Right lobe of liver (tissue), 6 donors: ENCODE measurements around the gene FTO. TPM values are rescaled to one million over a fixed set of nuclear protein-coding genes. Genes with fewer than 3 reads are reported as not detected.

ENCODE experiments used
- ATAC-seq, 4 donors: fragments of 200-7000 bp; cut with Tn5 transposase; one replicate each; pipeline ENCODE4 v1.9.1; 2020; ENCODE audit warnings: mild to moderate bottlenecking in 4 of 4, moderate library complexity in 4 of 4
- DNase-seq, 3 donors: peaks; one replicate each; pipeline ENCODE4 v3.0.0-alpha.2; 2020
- H3K27ac ChIP-seq, 3 donors: fragments of 200-600 bp; one replicate each; pipeline ENCODE4 v1.8.0; 2022
- H3K27me3 ChIP-seq, 2 donors: fragments of 200-600 bp; one replicate each; pipeline ENCODE4 v1.8.0; 2022
- H3K36me3 ChIP-seq, 4 donors: fragments of 200-600 bp; sonication (generic) in 1 of 4; one replicate each; pipeline versions ENCODE4 v1.5.1 to v1.8.0; 2017 to 2022; ENCODE audit warnings: control low read depth in 1 of 4
- H3K4me1 ChIP-seq, 4 donors: fragments of 200-600 bp; sonication (generic) in 1 of 4; one replicate each; pipeline versions ENCODE4 v1.5.1 to v1.8.0; 2017 to 2022; ENCODE audit warnings: control low read depth in 1 of 4
- H3K4me3 ChIP-seq, 3 donors: fragments of 200-600 bp; one replicate each; pipeline ENCODE4 v1.8.0; 2022
- H3K9me3 ChIP-seq, 4 donors: fragments of 200-600 bp; sonication (generic) in 1 of 4; one replicate each; pipeline versions ENCODE4 v1.5.1 to v1.8.0; 2017 to 2022; ENCODE audit warnings: control low read depth in 1 of 4
- POLR2A ChIP-seq: fragments of 450-650 bp; IDR thresholded peaks from one replicate; pipeline ENCODE4 v1.6.1; 2017; ENCODE audit warnings: antibody characterized with exemption, mild to moderate bottlenecking
- WGBS: methylation state at CpG from one replicate; pipeline ENCODE4 v1.1.6; 2018; ENCODE audit warnings: low coverage, low lambda C conversion rate; ENCODE audit not compliant: insufficient coverage; ENCODE audit errors: missing lambda C conversion rate; 5-methylcytosine and 5-hydroxymethylcytosine counted together
- intact Hi-C, 2 donors: fragments of 100-400 bp; cut with DNase I; formaldehyde crosslinking; loops; one replicate each; pipeline versions ENCODE4 v1.11.2 to v1.14.1; 2022
- total RNA-seq, 6 experiments: library from RNA; depleted of rRNA in 2 of 6; stranded (reverse); fragments of >200 nt in 2 of 6; fragmentation: NEBNext Ultra II Directional in 3 of 6; extraction: Animal tissue kit (Norgen Biotek cat#: 25700) in 3 of 6; gene quantifications; one replicate each; pipeline versions ENCODE4 v1.1.0 to v1.2.4, GENCODE V29; 2016 to 2023
- TF ChIP-seq, protein P1 (sequence below), 4 donors: fragments of 200-600 bp in 3 of 4; fragments of 450-650 bp in 1 of 4; IDR thresholded peaks; one replicate each; pipeline versions ENCODE4 v1.5.1 to v1.8.0; 2016 to 2022; ENCODE audit warnings: antibody characterized with exemption in 4 of 4, mild to moderate bottlenecking in 2 of 4
- donor health status: DM: no; HTN: yes; CAD: no.
- donor health status: DM: no; HTN: no; CAD: no.
- donor health status: DM: no; HTN: no; CAD: no.
- donor health status: DM: no; HTN: yes; CAD: no.
- donor health status: DM: no; HTN: yes; CAD: no.

The FTO gene
- total RNA-seq, 6 experiments from 2014 or later, result 28.9 to 51.6 (median 33.6) TPM

DNA sequence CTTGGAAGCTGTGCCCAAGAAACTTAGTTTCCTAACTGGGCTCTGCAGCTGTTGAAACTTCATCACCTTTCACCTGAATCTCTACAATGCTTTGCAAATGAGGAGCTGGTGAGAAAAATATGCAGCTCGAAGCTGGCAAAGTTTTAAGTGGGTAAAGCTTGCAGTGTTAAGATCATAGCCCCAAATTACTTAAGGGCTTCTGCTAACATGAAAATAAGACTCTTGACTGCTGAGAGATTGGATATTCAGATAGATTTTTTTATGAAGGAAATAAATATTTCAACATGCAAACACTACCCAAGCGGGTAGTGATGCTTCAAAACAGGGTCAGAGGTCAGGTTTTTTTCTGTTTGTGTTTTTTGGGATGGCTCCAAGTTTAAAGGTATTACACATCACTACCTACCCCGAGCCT is 278.7 kb downstream of the FTO start:
- H3K9me3 ChIP-seq, result no peaks in the 10 kb centered on the region
- H3K36me3 ChIP-seq, result no peaks in the 10 kb centered on the region
- 30% methylated on average over 3 of the region's 3 CpGs for WGBS
- ATAC-seq (peak; percentile 88 to 97 (median 95)), DNase-seq (no peak)
- peaks cover 0 to 10% (median 0%) of the 10 kb centered on the region in 4 donors for H3K4me1 ChIP-seq
- intact Hi-C loops, result no loop called here
- no peaks in the 10 kb centered on the region for H3K27me3 ChIP-seq
- no peak for TF ChIP-seq POLR2A
- TF ChIP-seq, protein P1, sequence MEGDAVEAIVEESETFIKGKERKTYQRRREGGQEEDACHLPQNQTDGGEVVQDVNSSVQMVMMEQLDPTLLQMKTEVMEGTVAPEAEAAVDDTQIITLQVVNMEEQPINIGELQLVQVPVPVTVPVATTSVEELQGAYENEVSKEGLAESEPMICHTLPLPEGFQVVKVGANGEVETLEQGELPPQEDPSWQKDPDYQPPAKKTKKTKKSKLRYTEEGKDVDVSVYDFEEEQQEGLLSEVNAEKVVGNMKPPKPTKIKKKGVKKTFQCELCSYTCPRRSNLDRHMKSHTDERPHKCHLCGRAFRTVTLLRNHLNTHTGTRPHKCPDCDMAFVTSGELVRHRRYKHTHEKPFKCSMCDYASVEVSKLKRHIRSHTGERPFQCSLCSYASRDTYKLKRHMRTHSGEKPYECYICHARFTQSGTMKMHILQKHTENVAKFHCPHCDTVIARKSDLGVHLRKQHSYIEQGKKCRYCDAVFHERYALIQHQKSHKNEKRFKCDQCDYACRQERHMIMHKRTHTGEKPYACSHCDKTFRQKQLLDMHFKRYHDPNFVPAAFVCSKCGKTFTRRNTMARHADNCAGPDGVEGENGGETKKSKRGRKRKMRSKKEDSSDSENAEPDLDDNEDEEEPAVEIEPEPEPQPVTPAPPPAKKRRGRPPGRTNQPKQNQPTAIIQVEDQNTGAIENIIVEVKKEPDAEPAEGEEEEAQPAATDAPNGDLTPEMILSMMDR (IDR thresholded peaks at IDR 0.05), result no peak
- H3K4me3 ChIP-seq, result no peak overlapping the region
- H3K27ac ChIP-seq, result peak overlapping the region; percentile 6 to 13 (median 8)

- intact Hi-C loops, result no loop called here
- no peaks in the 10 kb centered on the region for H3K27me3 ChIP-seq
These were observed 281.0 kb downstream of the FTO start for GRCh38 chr16:53984936-53985335.

GRCh38 chr16:53985861-53986260 is 281.9 kb downstream of the FTO start:
- TF ChIP-seq POLR2A, result no peak
- TF ChIP-seq, protein P1 (IDR thresholded peaks at IDR 0.05), result no peak
- no peaks in the 10 kb centered on the region for H3K27me3 ChIP-seq
- DNase-seq (no peak), ATAC-seq (no peak)
- no peaks in the 10 kb centered on the region for H3K9me3 ChIP-seq
- no peak overlapping the region for H3K27ac ChIP-seq
- intact Hi-C loops, result no loop called here
- peaks cover 0 to 10% (median 0%) of the 10 kb centered on the region in 4 donors for H3K4me1 ChIP-seq
- 78% methylated on average over 3 of the region's 3 CpGs for WGBS
- no peak overlapping the region for H3K4me3 ChIP-seq
- H3K36me3 ChIP-seq, result no peaks in the 10 kb centered on the region

More at GRCh38 chr16:53984936-53985335, 281.0 kb downstream of the FTO start:
- DNase-seq, result no peak
- Histone ChIP-seq H3K36me3 (no peaks in the 10 kb centered on the region), H3K9me3 (no peaks in the 10 kb centered on the region), H3K4me3 (no peak overlapping the region), H3K27ac (no peak overlapping the region), H3K4me1 (peaks cover 0 to 10% (median 0%) of the 10 kb centered on the region in 4 donors)
- no peak for ATAC-seq
- 72% methylated on average over 3 of the region's 3 CpGs for WGBS
- TF ChIP-seq POLR2A, result no peak

DNA sequence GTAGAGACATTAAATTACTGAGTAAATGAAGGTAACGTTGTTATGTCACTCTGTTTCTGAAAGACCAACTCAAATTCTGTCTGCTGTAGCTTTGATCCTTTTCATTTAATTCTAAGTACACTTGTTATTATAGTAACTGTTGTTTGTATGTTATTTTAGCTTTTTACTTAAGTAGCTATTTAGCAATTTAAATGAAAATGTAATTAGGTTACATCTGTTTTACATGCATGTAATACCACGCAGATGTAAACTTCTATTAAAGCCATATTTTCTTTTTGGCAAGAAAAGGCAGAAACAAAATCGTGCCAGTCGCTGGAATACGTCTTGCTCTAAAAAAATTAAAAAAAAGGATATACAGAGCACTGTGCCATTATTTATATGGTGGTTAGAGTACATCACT is 282.8 kb downstream of the FTO start:
- no peaks in the 10 kb centered on the region for H3K36me3 ChIP-seq
- 88% methylated on average over 5 of the region's 5 CpGs for WGBS
- H3K27ac ChIP-seq, result no peak overlapping the region
- H3K4me1 ChIP-seq, result peaks cover 0 to 15% (median 0%) of the 10 kb centered on the region in 4 donors
- intact Hi-C loops, result no loop called here
- ATAC-seq (no peak), DNase-seq (no peak)
- H3K9me3 ChIP-seq, result no peaks in the 10 kb centered on the region
- H3K27me3 ChIP-seq, result no peaks in the 10 kb centered on the region
- H3K4me3 ChIP-seq, result no peak overlapping the region
- no peak for TF ChIP-seq POLR2A
- TF ChIP-seq, protein P1 (IDR thresholded peaks at IDR 0.05), result no peak

DNA sequence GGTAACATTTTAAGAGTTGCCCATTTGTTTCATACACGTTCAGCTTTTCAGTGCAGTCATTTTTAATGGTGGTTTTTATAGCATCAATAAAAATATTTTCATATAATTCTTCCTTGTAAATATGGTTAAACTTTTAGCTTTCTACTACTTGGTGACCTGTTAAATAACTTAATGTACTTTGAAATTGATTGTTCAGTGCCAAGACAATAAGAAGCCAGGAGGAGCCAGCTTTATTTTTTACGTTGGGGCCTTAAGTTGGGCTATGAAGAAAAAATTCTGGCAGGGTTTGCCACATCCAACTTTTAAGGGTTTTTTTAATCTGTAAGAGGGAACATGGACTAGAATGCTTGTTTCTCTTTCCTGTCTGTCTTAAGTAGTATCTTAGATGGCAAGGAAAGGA is 284.2 kb downstream of the FTO start:
- Histone ChIP-seq H3K27me3 (no peaks in the 10 kb centered on the region), H3K27ac (no peak overlapping the region), H3K4me1 (peaks cover 0 to 5% (median 0%) of the 10 kb centered on the region in 4 donors), H3K4me3 (no peak overlapping the region), H3K36me3 (no peaks in the 10 kb centered on the region), H3K9me3 (no peaks in the 10 kb centered on the region)
- TF ChIP-seq POLR2A, result no peak
- TF ChIP-seq, protein P1 (IDR thresholded peaks at IDR 0.05), result no peak
- intact Hi-C loops, result no loop called here
- no peak for ATAC-seq
- 80% methylated on average over 2 of the region's 2 CpGs for WGBS
- DNase-seq, result no peak
